ENCODE results near the gene MS4A4A.

MS4A4A gene

DNA sequence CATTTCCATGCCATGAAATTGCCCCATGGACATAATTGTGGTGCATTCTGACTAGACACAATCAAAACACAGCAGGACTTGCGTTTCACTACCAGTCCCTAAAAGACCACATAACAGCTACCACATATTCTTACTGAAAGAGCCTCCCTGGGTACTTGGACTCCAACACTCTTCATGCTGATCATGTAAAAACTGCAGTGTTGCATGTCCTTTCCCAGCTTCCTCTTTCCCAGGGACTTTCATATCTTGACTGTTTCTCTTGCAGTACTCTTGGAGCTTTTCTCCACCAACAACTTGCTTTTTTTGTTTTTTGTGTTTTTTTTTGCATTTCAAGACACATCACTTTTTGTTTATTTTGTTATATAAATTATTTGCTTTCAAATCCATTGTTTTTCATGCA lies 69.5 kb downstream of the MS4A4A start:
- DNase-seq (ENCODE audit: low spot score) = no peak

DNA sequence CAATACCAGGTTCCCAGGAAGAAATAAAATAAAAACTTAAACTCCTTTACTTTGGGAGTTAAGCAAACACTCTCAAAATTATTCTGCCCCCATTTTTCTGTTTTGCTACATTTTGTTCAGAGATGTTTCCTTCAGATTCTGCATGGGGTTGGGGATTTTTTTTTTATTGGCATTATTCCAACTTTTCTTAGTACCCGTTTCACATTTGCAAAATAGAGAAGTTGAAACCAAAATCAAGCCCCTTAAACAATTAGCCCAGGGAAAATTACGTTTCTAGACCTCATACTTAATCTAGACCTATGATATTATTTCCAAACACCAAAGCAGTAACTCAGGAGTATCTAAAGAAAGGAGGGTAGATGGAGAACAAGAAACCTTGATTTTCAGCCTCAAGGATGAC lies 77.3 kb downstream of the MS4A4A start:
- no peak for DNase-seq (ENCODE audit: low spot score)
